H9 (cell line): ENCODE results near the gene OMP. TPM values are rescaled to one million over a fixed set of nuclear protein-coding genes. Genes with fewer than 3 reads are reported as not detected.
A peak's percentile ranks its signal among the peaks of the same experiment; 100 is the strongest.

Experiments used
- DNase-seq: peaks from one replicate; pipeline ENCODE4 v3.0.0-alpha.2; 2017
- H2AFZ ChIP-seq: one replicate; pipeline ENCODE4 v1.6.1; 2013; ENCODE audit warnings: mild to moderate bottlenecking, low read length, control low read depth, moderate library complexity
- H2AK5ac ChIP-seq: 2 replicates; pipeline ENCODE4 v1.6.1; 2013; ENCODE audit warnings: low read length, control low read depth, mixed read lengths; ENCODE audit not compliant: insufficient read length
- H2BK120ac ChIP-seq: one replicate; pipeline ENCODE4 v1.6.1; 2013; ENCODE audit warnings: low read depth, mild to moderate bottlenecking, low read length, control low read depth, inconsistent platforms; ENCODE audit not compliant: poor library complexity, severe bottlenecking
- H2BK12ac ChIP-seq: 2 replicates; pipeline ENCODE4 v1.6.1; 2013; ENCODE audit warnings: low read length, control low read depth, mixed read lengths, low read depth; ENCODE audit not compliant: insufficient read length
- H2BK15ac ChIP-seq: 2 replicates; pipeline ENCODE4 v1.6.1; 2013; ENCODE audit warnings: low read depth, low read length, control low read depth
- H2BK20ac ChIP-seq: one replicate; pipeline ENCODE4 v1.6.1; 2013; ENCODE audit warnings: low read depth, mild to moderate bottlenecking, low read length, control low read depth, inconsistent platforms; ENCODE audit not compliant: poor library complexity, severe bottlenecking
- H2BK5ac ChIP-seq: 2 replicates; pipeline ENCODE4 v1.6.1; 2013; ENCODE audit warnings: low read length, control low read depth, mixed read lengths; ENCODE audit not compliant: insufficient read length
- H3K14ac ChIP-seq: 2 replicates; pipeline ENCODE4 v1.6.1; 2013; ENCODE audit warnings: low read length, control low read depth; ENCODE audit not compliant: insufficient read depth
- H3K18ac ChIP-seq: 2 replicates; pipeline ENCODE4 v1.6.1; 2013; ENCODE audit warnings: low read depth, mild to moderate bottlenecking, mixed read lengths, low read length, control low read depth; ENCODE audit not compliant: insufficient read length
- H3K23ac ChIP-seq: 2 replicates; pipeline ENCODE4 v1.6.1; 2013; ENCODE audit warnings: low read length, control low read depth, mixed read lengths, low read depth; ENCODE audit not compliant: insufficient read length
- H3K23me2 ChIP-seq: 2 replicates; pipeline ENCODE4 v1.6.1; 2013; ENCODE audit warnings: low read depth, mild to moderate bottlenecking, mixed read lengths, low read length, control low read depth; ENCODE audit not compliant: insufficient read length, poor library complexity, severe bottlenecking
- H3K27ac ChIP-seq: 2 replicates; pipeline ENCODE4 v1.5.1; 2013; ENCODE audit warnings: low read length, control low read depth, mixed read lengths, low read depth; ENCODE audit not compliant: insufficient read length
- H3K27me3 ChIP-seq: 2 replicates; pipeline ENCODE4 v1.6.1; 2013; ENCODE audit warnings: low read length, control low read depth, inconsistent platforms; ENCODE audit not compliant: insufficient read depth
- H3K4ac ChIP-seq: 2 replicates; pipeline ENCODE4 v1.6.1; 2013; ENCODE audit warnings: low read depth, mild to moderate bottlenecking, control low read depth, inconsistent platforms, low read length, moderate library complexity
- H3K4me1 ChIP-seq: 2 replicates; pipeline ENCODE4 v1.6.1; 2013; ENCODE audit warnings: low read length, control low read depth, inconsistent platforms; ENCODE audit not compliant: insufficient read depth
- H3K4me2 ChIP-seq: 2 replicates; pipeline ENCODE4 v1.6.1; 2013; ENCODE audit warnings: low read length, control low read depth, mixed read lengths; ENCODE audit not compliant: insufficient read length, insufficient read depth
- H3K56ac ChIP-seq: 2 replicates; pipeline ENCODE4 v1.6.1; 2013; ENCODE audit warnings: low read depth, mild to moderate bottlenecking, mixed read lengths, low read length, control low read depth; ENCODE audit not compliant: insufficient read length
- H3K79me1 ChIP-seq: 2 replicates; pipeline ENCODE4 v1.6.1; 2013; ENCODE audit warnings: low read depth, mild to moderate bottlenecking, moderate library complexity, low read length, control low read depth, inconsistent platforms; ENCODE audit not compliant: insufficient read depth, poor library complexity, severe bottlenecking
- H3K79me2 ChIP-seq: 2 replicates; pipeline ENCODE4 v1.6.1; 2013; ENCODE audit warnings: low read length, control low read depth, inconsistent platforms; ENCODE audit not compliant: insufficient read depth
- H3K9ac ChIP-seq: 2 replicates; pipeline ENCODE4 v1.6.1; 2013; ENCODE audit warnings: low read length, control low read depth, mixed read lengths; ENCODE audit not compliant: insufficient read length; ENCODE audit errors: extremely low read depth
- H3K9me3 ChIP-seq: one replicate; pipeline ENCODE4 v1.6.1; 2013; ENCODE audit warnings: low read depth, low read length, inconsistent platforms; ENCODE audit not compliant: control insufficient read depth
- H3T11ph ChIP-seq: one replicate; pipeline ENCODE4 v1.6.1; 2013; ENCODE audit warnings: mild to moderate bottlenecking, low read length, control low read depth, inconsistent platforms
- H4K20me1 ChIP-seq: one replicate; pipeline ENCODE4 v1.6.1; 2013; ENCODE audit not compliant: control insufficient read depth, insufficient read length, insufficient read depth
- H4K5ac ChIP-seq: 2 replicates; pipeline ENCODE4 v1.6.1; 2013; ENCODE audit warnings: low read depth, mild to moderate bottlenecking, mixed read lengths, low read length, control low read depth; ENCODE audit not compliant: insufficient read length
- H4K8ac ChIP-seq: replicated peaks from 2 replicates; pipeline ENCODE4 v1.6.1; 2013; ENCODE audit warnings: low read length, control low read depth, mixed read lengths, low read depth; ENCODE audit not compliant: insufficient read length
- H4K91ac ChIP-seq: 2 replicates; pipeline ENCODE4 v1.6.1; 2013; ENCODE audit warnings: low read depth, mild to moderate bottlenecking, moderate library complexity, mixed read lengths, low read length, control low read depth; ENCODE audit not compliant: insufficient read length
- H3K27ac Mint-ChIP-seq, 3 experiments: 2 replicates in 2 of 3; 3 replicates in 1 of 3; pipeline ENCODE4 v1.8.0; 2020 to 2021; ENCODE audit warnings: mixed read lengths in 3 of 3, mild to moderate bottlenecking in 1 of 3, moderate library complexity in 1 of 3
- H3K27me3 Mint-ChIP-seq: 2 replicates; pipeline ENCODE4 v1.8.0; 2021; ENCODE audit warnings: low read depth, mild to moderate bottlenecking, moderate library complexity, mixed read lengths
- H3K36me3 Mint-ChIP-seq, 3 experiments: 2 replicates in 2 of 3; 3 replicates in 1 of 3; pipeline ENCODE4 v1.8.0; 2020 to 2021; ENCODE audit warnings: low read depth in 3 of 3, mixed read lengths in 3 of 3; ENCODE audit not compliant: insufficient read depth in 1 of 3
- H3K4me1 Mint-ChIP-seq, 2 experiments: 2 replicates each; pipeline ENCODE4 v1.8.0; 2020; ENCODE audit warnings: mixed read lengths in 2 of 2
- H3K4me3 Mint-ChIP-seq, 2 experiments: 2 replicates in 1 of 2; 3 replicates in 1 of 2; pipeline ENCODE4 v1.8.0; 2020 to 2021; ENCODE audit warnings: mild to moderate bottlenecking in 2 of 2, mixed read lengths in 2 of 2, moderate library complexity in 1 of 2
- H3K9me3 Mint-ChIP-seq, 2 experiments: 2 replicates in 1 of 2; 3 replicates in 1 of 2; pipeline ENCODE4 v1.8.0; 2020; ENCODE audit warnings: mild to moderate bottlenecking in 2 of 2, mixed read lengths in 2 of 2, moderate library complexity in 1 of 2
- WGBS: extraction: QIAGEN DNeasy Blood & Tissue Kit; methylation state at CpG from one replicate; pipeline ENCODE4 v1.1.7; 2013; ENCODE audit warnings: missing lambda C conversion rate, low lambda C conversion rate, mixed read lengths; ENCODE audit not compliant: insufficient read length; ENCODE audit errors: extremely low coverage; 5-methylcytosine and 5-hydroxymethylcytosine counted together
- total RNA-seq: library from RNA; stranded (reverse); gene quantifications from 2 replicates; pipeline ENCODE4 v1.2.1, GENCODE V29; 2021
- TF ChIP-seq, protein P1 (sequence below): fragments of 200-600 bp; sonication (generic); conservative IDR thresholded peaks from 3 replicates; pipeline ENCODE4 v1.8.0; 2021; ENCODE audit warnings: antibody characterized with exemption, mild to moderate bottlenecking

The OMP gene
- total RNA-seq, 1 experiment from 2014 or later: not detected

DNA sequence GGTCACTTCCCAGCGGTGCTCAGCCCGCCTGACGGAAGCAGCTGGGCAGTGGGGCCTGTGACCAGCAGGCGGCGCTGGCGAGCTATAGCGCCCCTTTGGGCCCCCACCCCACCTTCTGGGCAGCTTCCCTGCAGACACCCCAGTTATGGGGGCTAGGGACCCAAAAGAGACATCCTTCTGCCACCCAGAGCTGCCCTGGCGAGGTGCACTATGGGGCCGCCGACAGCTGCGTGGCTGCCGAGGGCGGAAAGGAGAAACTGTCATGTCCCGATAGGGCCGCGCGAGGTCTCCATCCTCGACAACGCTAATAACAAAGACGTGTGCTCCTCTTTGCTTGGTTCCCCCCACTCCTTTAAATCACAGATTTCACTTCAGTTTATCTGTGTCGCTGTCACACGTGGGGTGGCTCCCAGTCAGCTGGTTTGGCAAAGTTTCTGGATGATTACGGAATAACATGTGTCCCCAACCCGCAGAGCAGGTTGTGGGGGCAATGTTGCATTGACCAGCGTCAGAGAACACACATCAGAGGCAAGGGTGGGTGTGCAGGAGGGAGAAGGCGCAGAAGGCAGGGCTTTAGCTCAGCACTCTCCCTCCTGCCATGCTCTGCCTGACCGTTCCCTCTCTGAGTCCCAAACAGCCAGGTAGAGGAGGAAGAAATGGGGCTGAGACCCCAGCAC is 24.7 kb downstream of the OMP start:
- Histone ChIP-seq H3K4me2 (peak overlapping the region; percentile 54), H2AK5ac (no peak overlapping the region), H3K14ac (no peak overlapping the region), H3K9me3 (no peaks in the 10 kb centered on the region), H4K91ac (no peak overlapping the region), H3K9ac (no peak overlapping the region), H3K4me1 (no peaks in the 10 kb centered on the region), H4K8ac (no peak overlapping the region), H3K23ac (no peak overlapping the region), H4K5ac (no peak overlapping the region), H3K79me1 (no peaks in the 10 kb centered on the region), H2BK12ac (no peak overlapping the region), H3K18ac (no peak overlapping the region), H3K56ac (no peak overlapping the region), H3K27ac (no peak overlapping the region), H3T11ph (no peak overlapping the region), H3K27me3 (no peaks in the 10 kb centered on the region), H2BK120ac (no peak overlapping the region), H3K23me2 (peaks cover 8% of the 10 kb centered on the region), H2AFZ (no peak overlapping the region), H2BK15ac (no peak overlapping the region), H3K4ac (no peak overlapping the region), H2BK5ac (no peak overlapping the region), H2BK20ac (no peak overlapping the region), H4K20me1 (no peaks in the 10 kb centered on the region), H3K79me2 (no peaks in the 10 kb centered on the region)
- DNase-seq: peak; percentile 72
- WGBS: no CpG with 5 or more reads among the region's 27 CpGs
- H3K36me3 Mint-ChIP-seq: peaks cover 0 to 6% (median 0%) of the 10 kb centered on the region in 3 experiments; a peak in 3 of 7 replicates
- no peak overlapping the region; a peak in 1 of 7 replicates for H3K27ac Mint-ChIP-seq
- TF ChIP-seq, protein P1, sequence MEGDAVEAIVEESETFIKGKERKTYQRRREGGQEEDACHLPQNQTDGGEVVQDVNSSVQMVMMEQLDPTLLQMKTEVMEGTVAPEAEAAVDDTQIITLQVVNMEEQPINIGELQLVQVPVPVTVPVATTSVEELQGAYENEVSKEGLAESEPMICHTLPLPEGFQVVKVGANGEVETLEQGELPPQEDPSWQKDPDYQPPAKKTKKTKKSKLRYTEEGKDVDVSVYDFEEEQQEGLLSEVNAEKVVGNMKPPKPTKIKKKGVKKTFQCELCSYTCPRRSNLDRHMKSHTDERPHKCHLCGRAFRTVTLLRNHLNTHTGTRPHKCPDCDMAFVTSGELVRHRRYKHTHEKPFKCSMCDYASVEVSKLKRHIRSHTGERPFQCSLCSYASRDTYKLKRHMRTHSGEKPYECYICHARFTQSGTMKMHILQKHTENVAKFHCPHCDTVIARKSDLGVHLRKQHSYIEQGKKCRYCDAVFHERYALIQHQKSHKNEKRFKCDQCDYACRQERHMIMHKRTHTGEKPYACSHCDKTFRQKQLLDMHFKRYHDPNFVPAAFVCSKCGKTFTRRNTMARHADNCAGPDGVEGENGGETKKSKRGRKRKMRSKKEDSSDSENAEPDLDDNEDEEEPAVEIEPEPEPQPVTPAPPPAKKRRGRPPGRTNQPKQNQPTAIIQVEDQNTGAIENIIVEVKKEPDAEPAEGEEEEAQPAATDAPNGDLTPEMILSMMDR: peak; percentile 100
- H3K9me3 Mint-ChIP-seq: no peaks in the 10 kb centered on the region
- peaks cover 5% of the 10 kb centered on the region; the same call in 1 of the 2 replicates for H3K27me3 Mint-ChIP-seq
- peaks cover 24 to 27% of the 10 kb centered on the region in 2 experiments for H3K4me1 Mint-ChIP-seq
- peak overlapping the region; percentile 55 to 72 for H3K4me3 Mint-ChIP-seq
